ENCODE measurements around the gene ARF5. TPM values are rescaled to one million over a fixed set of nuclear protein-coding genes. Genes with fewer than 3 reads are reported as not detected.

ARF5 gene
- total RNA-seq, 1 donor from 2014 or later, result 110 TPM

DNA sequence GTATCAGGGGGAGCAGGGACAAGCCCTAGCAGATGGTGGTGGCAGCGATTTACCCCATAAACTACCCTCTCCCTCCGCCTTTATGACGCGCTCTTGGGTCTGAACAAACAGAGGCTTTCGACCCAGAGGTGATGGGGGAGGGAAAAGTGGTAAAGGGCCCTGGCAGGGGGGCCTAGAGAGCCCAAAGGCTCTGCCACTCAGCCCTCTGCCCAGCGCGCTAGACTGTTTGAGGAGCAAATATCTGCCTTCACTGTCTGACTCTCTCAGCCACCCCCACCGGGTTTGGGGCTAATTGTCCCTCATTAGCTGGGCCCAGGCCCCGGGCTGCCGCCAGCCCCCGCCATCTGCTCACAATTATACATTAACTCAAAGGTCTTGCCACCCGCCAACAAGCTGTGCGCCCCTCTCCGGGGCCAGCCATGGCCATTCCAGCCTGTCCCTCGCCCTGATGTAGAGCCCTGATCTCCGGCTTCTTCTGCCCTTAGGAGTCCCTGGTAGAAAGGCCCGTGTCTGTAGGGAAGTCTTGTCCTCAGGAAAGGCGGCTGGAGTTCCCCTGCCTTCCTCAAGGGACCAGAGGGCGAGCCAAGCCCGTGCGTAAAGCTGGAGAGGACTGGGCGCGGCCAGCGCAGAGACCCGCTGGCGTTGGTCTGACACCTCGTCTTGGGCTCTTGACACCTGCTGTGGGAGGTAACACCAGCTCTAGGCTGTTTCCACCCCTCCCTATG lies 31.6 kb downstream of the ARF5 start:
- H3K4me1 Mint-ChIP-seq, result peaks cover 2% of the 10 kb centered on the region
- CTCF ChIA-PET, result no interaction called here
- H3K27me3 Mint-ChIP-seq, result peaks cover 46% of the 10 kb centered on the region
- H3K9me3 Mint-ChIP-seq, result no peaks in the 10 kb centered on the region
- H3K4me3 Mint-ChIP-seq, result no peak overlapping the region
- no peak for ATAC-seq (ENCODE audit: low read depth)
- TF ChIP-seq, protein P1, sequence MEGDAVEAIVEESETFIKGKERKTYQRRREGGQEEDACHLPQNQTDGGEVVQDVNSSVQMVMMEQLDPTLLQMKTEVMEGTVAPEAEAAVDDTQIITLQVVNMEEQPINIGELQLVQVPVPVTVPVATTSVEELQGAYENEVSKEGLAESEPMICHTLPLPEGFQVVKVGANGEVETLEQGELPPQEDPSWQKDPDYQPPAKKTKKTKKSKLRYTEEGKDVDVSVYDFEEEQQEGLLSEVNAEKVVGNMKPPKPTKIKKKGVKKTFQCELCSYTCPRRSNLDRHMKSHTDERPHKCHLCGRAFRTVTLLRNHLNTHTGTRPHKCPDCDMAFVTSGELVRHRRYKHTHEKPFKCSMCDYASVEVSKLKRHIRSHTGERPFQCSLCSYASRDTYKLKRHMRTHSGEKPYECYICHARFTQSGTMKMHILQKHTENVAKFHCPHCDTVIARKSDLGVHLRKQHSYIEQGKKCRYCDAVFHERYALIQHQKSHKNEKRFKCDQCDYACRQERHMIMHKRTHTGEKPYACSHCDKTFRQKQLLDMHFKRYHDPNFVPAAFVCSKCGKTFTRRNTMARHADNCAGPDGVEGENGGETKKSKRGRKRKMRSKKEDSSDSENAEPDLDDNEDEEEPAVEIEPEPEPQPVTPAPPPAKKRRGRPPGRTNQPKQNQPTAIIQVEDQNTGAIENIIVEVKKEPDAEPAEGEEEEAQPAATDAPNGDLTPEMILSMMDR (IDR thresholded peaks at IDR 0.05), result no peak
- intact Hi-C loops (cut with micrococcal nuclease), result no loop called here
- POLR2A ChIA-PET, result interaction anchor here (0.7 kb wide), 1 partner anchor 37 kb away, joined by 3 read pairs; no protein-coding TSS in a partner anchor
- H3K27ac Mint-ChIP-seq, result no peak overlapping the region
- no peak for DNase-seq
- H3K36me3 Mint-ChIP-seq (ENCODE audit: low read depth), result no peaks in the 10 kb centered on the region

DNA sequence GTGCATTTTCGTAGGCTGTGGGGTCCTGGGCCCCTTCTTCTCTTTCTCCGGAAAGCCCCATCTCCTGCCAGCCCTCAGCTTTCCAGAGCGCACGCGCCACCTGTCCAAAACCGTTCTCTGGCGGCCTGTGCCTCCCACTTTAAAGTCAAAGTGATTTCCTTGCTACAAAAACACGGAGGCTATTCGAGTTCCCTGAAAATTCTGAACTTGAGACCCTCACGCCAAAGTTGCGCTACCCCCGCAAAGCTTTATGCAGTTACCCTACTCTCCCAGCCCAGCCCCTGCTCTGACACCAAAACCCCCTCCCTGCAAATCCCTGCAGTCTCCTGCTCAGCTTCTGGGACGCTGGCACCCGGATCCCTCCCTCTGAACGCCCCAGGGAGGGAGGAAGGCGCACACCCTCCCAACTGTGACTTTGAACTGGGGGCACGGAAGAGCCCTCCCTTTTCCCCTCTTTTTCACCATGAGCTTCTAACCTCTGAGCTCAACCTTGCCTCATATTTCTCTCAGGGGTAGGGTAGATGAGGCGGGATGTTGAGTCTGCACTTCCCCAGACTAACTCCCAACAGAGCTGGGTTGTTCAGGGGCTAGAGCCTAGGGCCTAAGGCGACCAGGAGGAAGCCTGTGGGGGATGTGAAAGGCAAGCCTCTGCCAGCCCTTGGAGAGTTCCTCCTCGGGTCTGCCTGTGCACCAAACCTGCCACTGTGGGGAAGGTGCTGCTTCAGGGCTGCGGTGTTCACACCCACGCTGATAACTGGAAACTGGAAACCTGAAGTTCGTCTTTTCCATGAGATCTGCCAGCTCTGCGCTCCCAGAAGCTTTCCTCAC lies 32.4 kb downstream of the ARF5 start:
- H3K27ac Mint-ChIP-seq, result no peak overlapping the region
- TF ChIP-seq, protein P1 (IDR thresholded peaks at IDR 0.05), result no peak
- no peak overlapping the region for H3K4me3 Mint-ChIP-seq

DNA sequence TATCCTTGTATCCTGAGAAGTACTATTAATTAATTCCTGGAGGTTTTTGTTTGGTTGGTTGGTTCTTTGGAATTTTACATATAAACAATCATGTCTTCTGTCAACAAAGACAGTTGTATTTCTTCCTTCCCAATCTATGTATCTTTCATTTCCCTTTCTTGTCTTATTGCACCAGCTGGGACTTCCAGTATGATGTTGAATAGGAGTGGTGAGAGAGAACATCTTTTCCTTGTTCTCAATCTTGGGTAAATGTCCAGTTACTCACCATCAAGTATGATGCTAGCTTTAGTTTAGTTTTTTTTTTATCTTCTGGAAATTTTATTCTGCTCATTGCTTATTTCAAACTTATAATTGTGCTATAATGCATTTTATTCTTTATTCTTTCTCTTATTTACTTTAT lies 37.1 kb downstream of the ARF5 start:
- H3K4me3 Mint-ChIP-seq, result no peak overlapping the region
- H3K27me3 Mint-ChIP-seq, result peaks cover 24% of the 10 kb centered on the region
- H3K4me1 Mint-ChIP-seq, result peaks cover 2% of the 10 kb centered on the region
- POLR2A ChIA-PET, result no interaction called here
- H3K36me3 Mint-ChIP-seq (ENCODE audit: low read depth), result no peaks in the 10 kb centered on the region
- no peak for DNase-seq
- ATAC-seq (ENCODE audit: low read depth), result no peak
- TF ChIP-seq, protein P1 (IDR thresholded peaks at IDR 0.05), result no peak
- no peaks in the 10 kb centered on the region for H3K9me3 Mint-ChIP-seq
- intact Hi-C loops (cut with micrococcal nuclease), result no loop called here
- CTCF ChIA-PET, result no interaction called here
- no peak overlapping the region for H3K27ac Mint-ChIP-seq

More for the DNA sequence above, 32.4 kb downstream of the ARF5 start:
- intact Hi-C loops (cut with micrococcal nuclease), result no loop called here
- Mint-ChIP-seq H3K9me3 (no peaks in the 10 kb centered on the region), H3K36me3 (ENCODE audit: low read depth) (no peaks in the 10 kb centered on the region), H3K4me1 (peaks cover 2% of the 10 kb centered on the region), H3K27me3 (peaks cover 47% of the 10 kb centered on the region)
- ChIA-PET POLR2A (interaction anchor here (0.7 kb wide), 1 partner anchor 38 kb away, joined by 3 read pairs; no protein-coding TSS in a partner anchor), CTCF (no interaction called here)
- DNase-seq (no peak), ATAC-seq (ENCODE audit: low read depth) (no peak)

DNA sequence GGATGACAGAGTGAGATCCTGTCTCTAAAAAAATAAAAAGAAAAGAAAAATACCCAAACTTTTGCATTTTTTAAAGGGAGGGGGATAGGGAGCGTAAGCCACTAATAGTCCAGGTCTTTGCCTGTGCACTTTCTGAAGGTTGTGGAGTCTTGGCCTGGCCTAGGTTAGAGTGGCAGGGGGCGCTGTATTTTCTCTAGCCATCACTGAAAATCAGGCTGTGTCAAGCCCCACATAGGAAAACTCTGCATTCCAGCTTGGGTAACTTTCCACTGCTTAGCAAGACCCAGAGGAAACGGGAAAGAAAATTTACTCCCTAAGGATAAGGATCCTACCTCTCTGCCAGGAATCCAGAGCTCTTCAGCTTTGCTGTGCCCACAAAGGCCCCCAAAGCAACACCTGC lies 40.2 kb downstream of the ARF5 start:
- no peak overlapping the region for H3K4me3 Mint-ChIP-seq
- H3K4me1 Mint-ChIP-seq, result no peaks in the 10 kb centered on the region
- POLR2A ChIA-PET, result no interaction called here
- no peak for ATAC-seq (ENCODE audit: low read depth)
- intact Hi-C loops (cut with micrococcal nuclease), result no loop called here
- TF ChIP-seq, protein P1 (IDR thresholded peaks at IDR 0.05), result no peak
- H3K27ac Mint-ChIP-seq, result no peak overlapping the region
- no peaks in the 10 kb centered on the region for H3K36me3 Mint-ChIP-seq (ENCODE audit: low read depth)
- H3K9me3 Mint-ChIP-seq, result no peaks in the 10 kb centered on the region
- CTCF ChIA-PET, result interaction anchor here (0.7 to 1.5 kb wide), 2 partner anchors 123 to 580 kb away, joined by 3 to 9 read pairs; no protein-coding TSS in a partner anchor
- DNase-seq, result no peak
- H3K27me3 Mint-ChIP-seq, result peaks cover 32% of the 10 kb centered on the region

DNA sequence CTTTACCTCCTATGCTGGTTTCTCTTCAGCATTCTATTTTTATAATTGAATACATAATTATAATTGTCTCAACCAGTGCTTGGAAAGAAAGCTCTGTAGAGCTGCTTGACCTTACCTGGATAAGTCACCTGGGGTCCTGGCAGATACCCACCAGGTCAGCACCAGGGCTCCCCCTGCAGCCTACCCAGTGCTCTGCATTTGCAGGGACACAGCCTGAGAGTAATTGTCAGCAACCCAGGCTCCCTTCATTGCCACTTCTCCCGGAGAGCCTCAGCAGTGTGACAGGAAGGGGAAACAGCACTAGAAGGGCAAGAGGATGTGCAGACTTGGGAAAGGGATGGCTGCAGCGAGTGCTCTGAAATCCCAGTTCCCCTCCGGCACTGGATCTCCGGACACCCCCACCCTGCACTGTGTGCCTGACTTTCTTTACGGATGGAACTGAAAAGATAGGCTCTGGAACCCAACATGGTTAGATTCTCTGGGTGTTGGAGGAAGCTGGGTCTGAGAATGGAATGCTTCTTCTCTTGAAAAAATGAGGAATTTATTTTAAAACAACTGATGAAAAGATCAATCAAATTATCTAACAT lies 41.1 kb downstream of the ARF5 start:
- ChIA-PET CTCF (interaction anchor here (1.5 kb wide), 1 partner anchor 124 kb away, joined by 9 read pairs; no protein-coding TSS in a partner anchor), POLR2A (no interaction called here)
- peaks cover 30% of the 10 kb centered on the region for H3K27me3 Mint-ChIP-seq
- intact Hi-C loops (cut with micrococcal nuclease), result loop anchor here (1.0 kb wide), 1 partner anchor 182 kb away; no protein-coding TSS in a partner anchor
- H3K9me3 Mint-ChIP-seq, result no peaks in the 10 kb centered on the region
- ATAC-seq (ENCODE audit: low read depth) (peak; percentile 49), DNase-seq (no peak)
- H3K36me3 Mint-ChIP-seq (ENCODE audit: low read depth), result no peaks in the 10 kb centered on the region
- no peak overlapping the region for H3K4me3 Mint-ChIP-seq
- H3K4me1 Mint-ChIP-seq, result no peaks in the 10 kb centered on the region
- no peak overlapping the region for H3K27ac Mint-ChIP-seq
- TF ChIP-seq, protein P1 (IDR thresholded peaks at IDR 0.05), result no peak

Measured in activated B cell treated with CpG ODN at 0.5 μM for 24 hours (primary cell).